ENCODE results near the gene CERS6. TPM values are rescaled to one million over a fixed set of nuclear protein-coding genes. Genes with fewer than 3 reads are reported as not detected.

CERS6 gene
- total and polyA plus RNA-seq, 2 experiments from 2014 or later, result 7.4 to 35.0 TPM

GRCh38 chr2:168504323-168504722 is 48.3 kb downstream of the CERS6 start:
- Histone ChIP-seq H3K4me3 (no peak overlapping the region), H4K20me1 (replicated peaks; ENCODE audit: insufficient read depth) (0 out of 2 replicates have a peak, but pooled peaks cover 16% of the 10 kb centered on the region), H3K9me2 (ENCODE audit: insufficient read depth) (peaks cover 4% of the 10 kb centered on the region), H3K27me3 (ENCODE audit: insufficient read depth) (no peaks in the 10 kb centered on the region), H3K27ac (ENCODE audit: low read depth) (no peak overlapping the region), H2AFZ (no peak overlapping the region), H3K36me3 (ENCODE audit: insufficient read depth) (no peaks in the 10 kb centered on the region), H3K4me2 (no peak overlapping the region), H3K4me1 (ENCODE audit: insufficient read depth) (peaks cover 7% of the 10 kb centered on the region; the same call in 1 of the 2 replicates), H3F3A (replicated peaks; ENCODE audit: low read depth) (no peaks in the 10 kb centered on the region), H3K79me2 (replicated peaks; ENCODE audit: insufficient read depth) (peaks cover 71% of the 10 kb centered on the region)
- Mint-ChIP-seq H3K36me3 (ENCODE audit: low read depth) (peaks cover 8% of the 10 kb centered on the region; the same call in 1 of the 3 replicates), H3K27ac (no peak overlapping the region), H3K4me1 (peaks cover 20% of the 10 kb centered on the region), H3K27me3 (ENCODE audit: insufficient read depth, low read depth, poor library complexity) (no peaks in the 10 kb centered on the region), H3K4me3 (no peak overlapping the region), H3K9me3 (peaks cover 5% of the 10 kb centered on the region; the same call in 2 of the 3 replicates)
- TF ChIP-seq POLR2AphosphoS5 (IDR thresholded peaks at IDR 0.05; ENCODE audit: low read depth) (no peak), ZNF331 (CRISPR knock-in tag; IDR thresholded peaks at IDR 0.05; ENCODE audit: low read depth) (no peak), ETS1 (IDR thresholded peaks at IDR 0.05) (no peak), ZNF462 (CRISPR knock-in tag; IDR thresholded peaks at IDR 0.05) (no peak), ZNF114 (CRISPR knock-in tag; IDR thresholded peaks at IDR 0.05) (no peak), STAT1 (IDR thresholded peaks at IDR 0.05; ENCODE audit: unreplicated experiment) (no peak), CTCF (conservative IDR thresholded peaks at IDR 0.05; ENCODE audit: low read depth in 2 of 2) (no peak), REST (IDR thresholded peaks at IDR 0.05; ENCODE audit: unreplicated experiment) (no peak), EZH2phosphoT487 (IDR thresholded peaks at IDR 0.05; ENCODE audit: unreplicated experiment) (no peak), JUNB (IDR thresholded peaks at IDR 0.05; ENCODE audit: unreplicated experiment) (no peak), CREB1 (CRISPR knock-in tag; IDR thresholded peaks at IDR 0.05; ENCODE audit: low read depth) (no peak), NANOG (IDR thresholded peaks at IDR 0.05; ENCODE audit: borderline replicate concordance) (no peak), EZH2 (IDR thresholded peaks at IDR 0.05; ENCODE audit: low read depth, unreplicated experiment) (no peak)
- no peak for ATAC-seq
- no peak for DNase-seq (ENCODE audit: low spot score)
